ENCODE results near the gene LAMA3.

DNA sequence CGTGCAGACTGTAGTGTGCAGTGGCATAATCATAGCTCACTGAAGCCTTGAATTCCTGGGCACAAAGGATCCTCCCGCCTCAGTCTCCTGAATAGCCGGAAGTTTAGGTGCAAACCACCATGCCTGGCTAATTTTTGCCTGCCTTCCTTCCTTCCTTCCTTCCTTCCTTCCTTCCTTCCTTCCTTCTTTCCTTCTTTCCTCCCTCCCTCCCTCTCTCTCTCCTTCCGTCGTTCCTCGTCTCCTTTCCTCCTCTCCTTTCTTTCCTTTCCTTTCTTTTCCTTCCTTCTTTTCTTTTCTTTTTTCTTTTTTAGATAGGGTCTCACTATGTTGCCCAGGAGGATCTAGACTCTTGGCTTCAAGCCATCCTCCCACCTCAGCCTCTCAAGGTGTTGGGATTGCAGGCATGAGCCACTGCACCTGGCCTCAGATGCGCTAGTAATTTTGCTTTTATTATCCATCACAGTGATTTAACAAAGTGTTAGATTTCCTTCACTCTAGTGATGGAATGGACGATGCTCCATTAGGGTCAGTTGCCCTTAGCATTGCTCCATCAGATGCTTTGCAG is 20.0 kb upstream of the LAMA3 start:
- TF ChIP-seq CTCF (IDR thresholded peaks at IDR 0.05) (no peak), POLR2AphosphoS5 (IDR thresholded peaks at IDR 0.05; ENCODE audit: insufficient read depth in 1 of 2, low read depth in 1 of 2) (no peak)
